Keratinocyte (primary cell): ENCODE results near the gene LUC7L3. TPM values are rescaled to one million over a fixed set of nuclear protein-coding genes. Genes with fewer than 3 reads are reported as not detected.

Experiments
- DNase-seq: peaks from one replicate; pipeline ENCODE4 v3.0.0-alpha.2; 2011; ENCODE audit warnings: low read depth, missing footprints, low spot score
- FAIRE-seq: peaks from 2 replicates; lab custom pipeline; 2011; peaks lifted over from hg19 to GRCh38; lab: Jason Lieb, UNC
- H2AFZ ChIP-seq: 2 replicates; pipeline ENCODE4 v1.6.0; 2012; ENCODE audit warnings: low read length, control low read depth, inconsistent platforms; ENCODE audit not compliant: control insufficient read depth
- H3K27ac ChIP-seq: 2 replicates; pipeline ENCODE4 v1.5.1; 2011; ENCODE audit warnings: low read length; ENCODE audit not compliant: control insufficient read depth, insufficient read depth
- H3K27me3 ChIP-seq: 3 replicates; pipeline ENCODE4 v1.6.0; 2011; ENCODE audit warnings: low read length; ENCODE audit not compliant: control insufficient read depth, insufficient read depth; ENCODE audit errors: extremely low read depth
- H3K36me3 ChIP-seq, 2 experiments: 2 replicates in 1 of 2; 3 replicates in 1 of 2; pipeline ENCODE4 v1.5.1; 2011; ENCODE audit warnings: low read length in 2 of 2, mild to moderate bottlenecking in 1 of 2; ENCODE audit not compliant: control insufficient read depth in 2 of 2, insufficient read depth in 2 of 2; ENCODE audit errors: extremely low read depth in 1 of 2
- H3K4me1 ChIP-seq: 3 replicates; pipeline ENCODE4 v1.5.1; 2011; ENCODE audit warnings: low read length; ENCODE audit not compliant: control insufficient read depth, insufficient read depth; ENCODE audit errors: extremely low read depth
- H3K4me2 ChIP-seq: 3 replicates; pipeline ENCODE4 v1.6.0; 2011; ENCODE audit warnings: low read depth, low read length; ENCODE audit not compliant: control insufficient read depth, insufficient read depth; ENCODE audit errors: extremely low read depth
- H3K4me3 ChIP-seq, 3 experiments: fragments of 200-600 bp in 1 of 3; sonication (generic) in 1 of 3; 2 replicates in 2 of 3; 3 replicates in 1 of 3; pipeline ENCODE4 v1.5.1; 2011 to 2016; ENCODE audit warnings: low read length in 3 of 3, mild to moderate bottlenecking in 3 of 3, control low read depth in 2 of 3, inconsistent platforms in 1 of 3, low read depth in 1 of 3, mixed read lengths in 1 of 3, mixed run types in 1 of 3, moderate library complexity in 1 of 3; ENCODE audit not compliant: control insufficient read depth in 2 of 3, insufficient read depth in 2 of 3; ENCODE audit errors: extremely low read depth in 1 of 3
- H3K79me2 ChIP-seq: 2 replicates; pipeline ENCODE4 v1.6.0; 2012; ENCODE audit warnings: low read length; ENCODE audit not compliant: control insufficient read depth, insufficient read depth
- H3K9ac ChIP-seq: 3 replicates; pipeline ENCODE4 v1.6.0; 2011; ENCODE audit warnings: low read length; ENCODE audit not compliant: control insufficient read depth, insufficient read depth; ENCODE audit errors: extremely low read depth
- H3K9me1 ChIP-seq: 3 replicates; pipeline ENCODE4 v1.6.0; 2011; ENCODE audit warnings: low read length; ENCODE audit not compliant: control insufficient read depth, insufficient read depth; ENCODE audit errors: extremely low read depth
- H3K9me3 ChIP-seq: 2 replicates; pipeline ENCODE4 v1.5.1; 2012; ENCODE audit warnings: low read depth, low read length; ENCODE audit not compliant: control insufficient read depth
- H4K20me1 ChIP-seq: 3 replicates; pipeline ENCODE4 v1.6.0; 2011; ENCODE audit warnings: low read length; ENCODE audit not compliant: control insufficient read depth, insufficient read depth; ENCODE audit errors: extremely low read depth
- EZH2 ChIP-seq: IDR thresholded peaks from one replicate; pipeline ENCODE4 v1.6.1; 2012; ENCODE audit warnings: inconsistent platforms, mild to moderate bottlenecking, low read length, moderate library complexity
- dilution Hi-C: fragments of 300-500 bp; cut with MboI; formaldehyde crosslinking; loops from one replicate; pipeline ENCODE4 v1.7.0; 2020; ENCODE audit warnings: low sequenced_read_pairs; ENCODE audit not compliant: extremely low pct_ligation_motif_present
- polyA plus RNA-seq, 5 experiments: library from polyadenylated mRNA; depleted of rRNA in 3 of 5; stranded (reverse) in 3 of 5; stranded (forward) in 1 of 5; unstranded in 1 of 5; fragments of >200 nt; gene quantifications; 1 replicate in 1 of 5; 2 replicates in 3 of 5; 3 replicates in 1 of 5; pipeline versions ENCODE4 v1.2.1 to v1.2.3, GENCODE V29; 2011 to 2012; ENCODE audit warnings: missing spikeins in 2 of 5, low read depth in 1 of 5, low replicate concordance in 1 of 5
- TF ChIP-seq, protein P1 (sequence below), 3 experiments: IDR thresholded peaks in 1 of 3; conservative IDR thresholded peaks in 1 of 3; optimal IDR thresholded peaks in 1 of 3; 2 replicates in 2 of 3; 3 replicates in 1 of 3; pipeline versions ENCODE3 to v1.5.1; 2011; ENCODE audit warnings: low read length in 3 of 3, mild to moderate bottlenecking in 3 of 3, moderate library complexity in 2 of 3, control low read depth in 1 of 3, inconsistent platforms in 1 of 3; ENCODE audit not compliant: insufficient read depth in 2 of 3; ENCODE audit errors: extremely low read depth in 1 of 3

LUC7L3 gene
- polyA plus RNA-seq, 1 donor (not counting 4 experiments of a cell fraction or from before 2014, with no cell fraction given), result 92.4 TPM

DNA sequence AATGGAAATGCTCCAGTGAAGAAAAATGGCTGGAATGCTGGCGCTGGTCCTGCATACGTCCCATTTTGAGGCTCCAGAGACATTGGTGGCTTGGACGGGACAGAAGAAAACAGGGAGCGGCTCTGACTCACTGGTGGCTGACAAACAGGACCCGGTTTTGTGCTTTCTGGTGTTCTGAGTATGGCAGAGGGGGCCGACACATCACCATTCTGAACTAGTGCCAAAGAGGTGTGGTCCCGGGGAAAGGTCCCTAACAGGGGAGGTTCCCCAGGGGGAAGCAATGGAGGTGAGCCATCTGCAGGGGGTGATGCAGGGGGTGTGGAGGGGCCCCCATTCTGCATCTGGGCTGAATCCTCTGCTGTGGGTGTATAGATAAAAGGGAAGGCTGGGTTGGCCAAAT is 20.0 kb upstream of the LUC7L3 start:
- TF ChIP-seq EZH2, result no peak
- TF ChIP-seq, protein P1, sequence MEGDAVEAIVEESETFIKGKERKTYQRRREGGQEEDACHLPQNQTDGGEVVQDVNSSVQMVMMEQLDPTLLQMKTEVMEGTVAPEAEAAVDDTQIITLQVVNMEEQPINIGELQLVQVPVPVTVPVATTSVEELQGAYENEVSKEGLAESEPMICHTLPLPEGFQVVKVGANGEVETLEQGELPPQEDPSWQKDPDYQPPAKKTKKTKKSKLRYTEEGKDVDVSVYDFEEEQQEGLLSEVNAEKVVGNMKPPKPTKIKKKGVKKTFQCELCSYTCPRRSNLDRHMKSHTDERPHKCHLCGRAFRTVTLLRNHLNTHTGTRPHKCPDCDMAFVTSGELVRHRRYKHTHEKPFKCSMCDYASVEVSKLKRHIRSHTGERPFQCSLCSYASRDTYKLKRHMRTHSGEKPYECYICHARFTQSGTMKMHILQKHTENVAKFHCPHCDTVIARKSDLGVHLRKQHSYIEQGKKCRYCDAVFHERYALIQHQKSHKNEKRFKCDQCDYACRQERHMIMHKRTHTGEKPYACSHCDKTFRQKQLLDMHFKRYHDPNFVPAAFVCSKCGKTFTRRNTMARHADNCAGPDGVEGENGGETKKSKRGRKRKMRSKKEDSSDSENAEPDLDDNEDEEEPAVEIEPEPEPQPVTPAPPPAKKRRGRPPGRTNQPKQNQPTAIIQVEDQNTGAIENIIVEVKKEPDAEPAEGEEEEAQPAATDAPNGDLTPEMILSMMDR (optimal IDR thresholded peaks at IDR 0.05 in 1 of 3, IDR thresholded peaks at IDR 0.05 in 1 of 3, conservative IDR thresholded peaks at IDR 0.05 in 1 of 3; ENCODE audit: extremely low read depth in 1 of 3, insufficient read depth in 2 of 3, low read length in 3 of 3), result no peak
- no peak overlapping the region for H3K27ac ChIP-seq
- H2AFZ ChIP-seq, result no peak overlapping the region
- no peaks in the 10 kb centered on the region for H3K9me1 ChIP-seq
- FAIRE-seq (no peak), DNase-seq (no peak)
- no peak overlapping the region for H3K4me3 ChIP-seq
- peaks cover 6% of the 10 kb centered on the region for H3K4me1 ChIP-seq
- no peaks in the 10 kb centered on the region for H3K9me3 ChIP-seq
- H3K36me3 ChIP-seq, result peaks cover 23 to 50% of the 10 kb centered on the region in 2 experiments
- H3K4me2 ChIP-seq, result no peak overlapping the region
- dilution Hi-C loops, result no loop called here
- H3K9ac ChIP-seq, result no peak overlapping the region
- H3K27me3 ChIP-seq, result no peaks in the 10 kb centered on the region
- peaks cover 30% of the 10 kb centered on the region for H3K79me2 ChIP-seq
- H4K20me1 ChIP-seq, result peaks cover 2% of the 10 kb centered on the region

DNA sequence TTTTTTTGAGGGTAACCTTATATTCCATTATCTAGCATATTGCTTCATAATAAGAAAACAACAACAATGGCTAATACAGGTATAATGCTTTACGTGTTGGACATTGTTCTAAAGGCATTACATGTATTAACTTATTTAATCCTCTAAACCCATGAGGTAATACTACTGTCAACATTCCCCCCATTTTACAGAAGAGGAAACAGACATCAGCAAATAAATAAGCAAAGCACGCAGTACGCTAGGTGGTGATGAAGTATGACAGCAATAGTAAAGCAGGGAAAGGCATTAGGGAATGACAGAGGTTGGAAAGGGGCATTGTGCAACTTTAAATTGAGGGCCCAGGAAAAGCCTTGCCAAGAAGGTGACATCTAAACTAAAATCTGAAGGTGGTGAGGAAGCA is 16.2 kb upstream of the LUC7L3 start:
- Histone ChIP-seq H3K79me2 (peaks cover 59% of the 10 kb centered on the region), H3K36me3 (peaks cover 11 to 27% of the 10 kb centered on the region in 2 experiments), H4K20me1 (no peaks in the 10 kb centered on the region), H3K9me1 (no peaks in the 10 kb centered on the region), H3K27ac (no peak overlapping the region), H3K4me2 (no peak overlapping the region), H2AFZ (no peak overlapping the region), H3K9ac (no peak overlapping the region), H3K4me1 (peaks cover 6% of the 10 kb centered on the region), H3K4me3 (no peak overlapping the region), H3K9me3 (no peaks in the 10 kb centered on the region), H3K27me3 (no peaks in the 10 kb centered on the region)
- dilution Hi-C loops, result no loop called here
- TF ChIP-seq, protein P1 (optimal IDR thresholded peaks at IDR 0.05 in 1 of 3, IDR thresholded peaks at IDR 0.05 in 1 of 3, conservative IDR thresholded peaks at IDR 0.05 in 1 of 3; ENCODE audit: extremely low read depth in 1 of 3, insufficient read depth in 2 of 3, low read length in 3 of 3), result no peak
- TF ChIP-seq EZH2, result no peak
- DNase-seq (no peak), FAIRE-seq (no peak)
